GM19397 (cell line): ENCODE results near the gene DNAJB6.

ENCODE experiments used
- ATAC-seq: cut with Tn5 transposase; IDR thresholded peaks from one replicate; pipeline ENCODE4 v1.9.1; 2021; ENCODE audit warnings: mild to moderate bottlenecking, moderate library complexity; ENCODE audit not compliant: unreplicated experiment

The DNAJB6 gene

DNA sequence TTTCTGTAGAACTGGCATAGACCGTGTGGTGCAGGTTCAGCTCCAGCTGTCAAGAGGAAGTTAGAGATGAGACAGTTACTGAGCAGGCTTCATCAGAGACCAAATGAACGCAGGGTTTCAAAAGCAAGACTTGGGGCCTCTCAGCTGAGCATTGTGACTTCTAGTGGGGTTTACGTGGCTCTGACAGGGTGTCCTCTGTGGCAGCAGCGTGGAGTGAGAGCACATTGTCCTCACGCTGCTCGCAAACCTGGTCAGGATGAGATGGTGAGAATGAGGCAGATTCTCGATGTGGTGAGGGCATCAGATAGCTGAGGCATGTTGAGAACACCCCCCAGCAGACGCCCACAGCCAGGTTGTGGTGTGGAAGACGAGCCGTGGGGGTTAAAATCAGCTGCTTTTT lies 126.0 kb downstream of the DNAJB6 start:
- no peak for ATAC-seq

DNA sequence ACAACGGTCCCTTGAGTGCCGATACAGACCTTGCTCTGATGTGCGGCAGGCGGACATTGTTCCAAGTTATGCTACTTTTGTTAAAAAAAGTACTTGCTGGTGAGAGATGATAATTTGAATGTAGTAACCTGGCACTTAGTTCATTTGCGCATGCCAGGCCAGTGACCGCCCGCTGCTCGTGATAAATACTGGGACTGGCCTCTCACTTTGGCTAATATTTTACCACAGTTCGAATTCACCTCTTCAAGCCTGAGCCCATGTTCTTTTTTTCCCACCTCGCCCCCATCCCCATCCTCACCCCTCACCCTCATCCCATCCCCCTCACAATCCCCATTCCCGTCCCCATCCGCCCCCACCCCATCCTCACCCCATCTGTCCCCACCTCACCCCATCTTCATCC lies 126.4 kb downstream of the DNAJB6 start:
- no peak for ATAC-seq

DNA sequence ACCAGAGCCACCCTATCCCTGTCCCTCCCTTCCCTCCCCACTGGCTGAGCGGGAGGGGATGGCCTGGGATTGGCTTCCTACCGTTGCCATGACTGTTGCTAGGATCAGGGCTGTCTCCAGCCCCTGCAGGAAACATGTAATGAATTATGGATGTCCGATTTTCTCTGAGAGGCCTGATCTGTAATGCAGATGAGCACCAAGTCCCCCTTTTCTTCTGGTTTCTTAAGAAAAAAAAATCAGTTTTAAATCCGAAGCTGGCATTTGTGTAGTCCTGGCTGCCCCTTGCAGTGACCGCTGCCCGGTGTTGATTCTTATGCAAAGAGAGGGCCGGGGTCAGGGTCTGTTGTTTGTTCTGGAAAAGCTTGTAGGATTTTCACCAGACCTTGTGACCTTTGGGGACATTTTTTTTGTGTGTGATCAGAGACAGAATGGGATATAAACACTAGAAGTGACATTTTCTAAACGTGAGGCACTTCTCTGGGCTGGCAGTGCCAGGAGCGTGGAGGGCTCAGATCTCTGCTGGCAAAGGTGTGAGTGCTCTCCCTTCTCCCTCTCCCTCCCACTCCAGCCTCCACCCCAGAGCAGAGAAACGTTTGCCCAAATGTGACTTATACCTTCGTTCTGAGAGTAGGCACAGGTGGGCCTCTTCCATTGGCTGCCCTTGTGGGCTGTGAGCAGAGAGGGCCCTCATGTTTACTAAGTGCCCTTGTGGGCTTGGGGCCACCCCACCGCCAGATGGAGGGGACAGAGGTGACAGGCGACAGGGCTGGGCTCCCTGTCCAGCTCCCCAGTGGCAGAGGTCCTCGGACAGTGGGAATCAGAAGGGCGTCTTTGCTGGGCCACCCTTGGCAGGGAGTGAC lies 127.5 kb downstream of the DNAJB6 start:
- ATAC-seq = no peak

DNA sequence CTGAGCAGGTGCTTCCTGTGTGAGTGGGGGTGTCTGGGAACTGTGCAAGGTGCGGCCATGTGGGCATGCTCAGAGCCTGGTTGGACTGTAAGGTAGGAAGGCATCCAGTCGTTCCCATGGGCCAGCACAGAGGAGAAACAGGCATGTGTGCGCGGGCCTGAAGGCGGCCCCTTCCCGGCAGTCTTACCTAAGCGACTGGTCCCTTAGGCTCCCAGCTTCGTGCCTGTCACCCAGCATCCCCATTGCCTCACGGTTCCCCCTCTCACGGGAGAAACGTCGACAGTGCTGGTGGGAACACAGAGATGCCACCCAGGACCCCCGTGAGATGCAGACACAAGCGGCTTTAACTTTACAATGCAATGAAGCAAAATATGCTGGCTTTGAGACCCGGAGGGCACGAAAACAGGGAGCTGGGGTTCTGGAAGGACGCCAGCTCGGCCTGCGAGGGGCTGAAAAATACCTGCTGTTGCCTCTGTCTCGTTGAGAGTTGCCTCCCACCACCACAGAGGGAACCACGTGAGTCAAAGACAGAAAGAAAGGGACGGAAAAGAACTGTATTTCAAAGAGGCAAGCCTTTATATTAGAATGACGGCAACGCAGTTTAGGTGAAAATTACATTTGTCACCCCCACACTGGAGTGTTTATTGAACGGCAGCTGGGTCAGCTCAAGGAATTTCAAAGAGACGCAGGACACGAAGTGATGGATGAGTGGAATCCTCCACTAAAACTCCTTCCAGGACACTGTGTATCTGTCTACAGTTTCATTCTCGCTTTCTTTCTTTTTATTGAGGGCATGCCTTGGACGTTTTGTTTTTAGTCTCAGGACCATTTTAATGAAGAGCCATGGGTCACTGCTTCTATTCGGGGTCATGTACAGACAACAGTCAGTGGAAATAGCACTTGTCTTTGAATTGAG lies 128.4 kb downstream of the DNAJB6 start:
- no peak for ATAC-seq

DNA sequence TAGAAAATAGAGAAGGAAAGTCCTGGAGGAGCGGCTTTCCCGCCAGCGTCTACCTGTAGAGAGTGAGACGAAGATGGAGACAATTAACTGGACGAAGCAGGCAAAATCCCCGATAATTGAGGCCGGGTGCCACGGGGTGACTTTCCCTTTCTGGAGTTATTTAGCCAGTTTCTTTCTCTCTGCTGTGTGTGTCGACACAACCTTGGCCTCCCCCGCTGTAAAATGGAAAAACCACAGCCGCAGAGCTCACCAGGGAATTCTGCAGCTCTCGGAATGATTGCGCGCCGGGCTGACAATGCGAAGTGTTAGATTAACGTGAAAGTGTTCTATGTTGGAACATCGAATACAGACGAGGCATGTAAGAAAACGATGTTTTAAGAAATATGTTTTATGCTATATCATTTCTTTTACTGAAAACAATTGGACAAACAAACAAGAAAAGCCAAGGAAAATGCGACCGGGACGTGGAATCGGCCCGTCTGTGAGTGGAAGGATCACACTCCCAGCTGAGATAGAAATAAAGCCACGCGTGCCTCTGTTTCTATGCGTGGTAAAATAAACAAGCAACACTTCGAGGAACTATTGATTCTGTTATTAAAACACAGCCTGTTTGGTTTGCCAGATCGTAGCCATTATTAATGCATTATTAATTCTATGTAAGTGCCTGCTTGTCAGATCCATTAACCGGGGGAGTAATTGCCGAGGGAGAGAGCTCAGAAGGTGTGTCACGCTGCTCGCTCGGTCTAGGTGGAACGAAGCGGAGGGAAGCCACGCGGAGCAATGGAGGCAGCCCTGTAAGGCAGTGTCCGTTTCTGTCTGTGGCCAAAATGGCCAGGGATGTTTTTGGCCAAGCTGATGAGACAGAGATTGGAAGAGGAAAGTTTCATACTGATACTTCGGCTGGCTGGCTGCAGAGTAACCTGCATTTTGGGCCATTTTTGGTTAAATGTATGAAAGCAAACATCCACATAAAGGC lies 129.4 kb downstream of the DNAJB6 start:
- no peak for ATAC-seq

DNA sequence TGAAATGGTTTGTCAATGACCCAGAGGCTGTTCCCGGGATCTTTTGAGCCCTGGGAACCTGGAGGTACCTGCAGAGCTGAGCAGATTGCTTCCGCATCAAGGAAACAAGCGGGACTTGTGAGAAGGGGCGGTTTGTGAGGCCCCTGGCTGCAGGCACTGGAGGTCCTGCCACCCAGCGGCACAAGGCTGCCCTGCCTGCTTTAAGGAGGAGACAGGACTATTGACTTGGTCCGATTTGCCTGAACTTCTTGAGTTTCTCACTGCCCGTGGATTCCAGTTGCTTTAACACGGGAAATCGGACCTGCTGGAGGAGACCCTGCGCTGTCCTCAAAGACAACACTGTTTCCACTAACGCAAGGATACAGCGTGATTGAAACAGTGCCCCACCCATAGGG lies 130.1 kb downstream of the DNAJB6 start:
- no peak for ATAC-seq
